Measurements from ENCODE around the gene TIMM10B. TPM values are rescaled to one million over a fixed set of nuclear protein-coding genes. Genes with fewer than 3 reads are reported as not detected.

TIMM10B gene
- total RNA-seq, 1 donor from 2014 or later = 37.5 TPM

DNA sequence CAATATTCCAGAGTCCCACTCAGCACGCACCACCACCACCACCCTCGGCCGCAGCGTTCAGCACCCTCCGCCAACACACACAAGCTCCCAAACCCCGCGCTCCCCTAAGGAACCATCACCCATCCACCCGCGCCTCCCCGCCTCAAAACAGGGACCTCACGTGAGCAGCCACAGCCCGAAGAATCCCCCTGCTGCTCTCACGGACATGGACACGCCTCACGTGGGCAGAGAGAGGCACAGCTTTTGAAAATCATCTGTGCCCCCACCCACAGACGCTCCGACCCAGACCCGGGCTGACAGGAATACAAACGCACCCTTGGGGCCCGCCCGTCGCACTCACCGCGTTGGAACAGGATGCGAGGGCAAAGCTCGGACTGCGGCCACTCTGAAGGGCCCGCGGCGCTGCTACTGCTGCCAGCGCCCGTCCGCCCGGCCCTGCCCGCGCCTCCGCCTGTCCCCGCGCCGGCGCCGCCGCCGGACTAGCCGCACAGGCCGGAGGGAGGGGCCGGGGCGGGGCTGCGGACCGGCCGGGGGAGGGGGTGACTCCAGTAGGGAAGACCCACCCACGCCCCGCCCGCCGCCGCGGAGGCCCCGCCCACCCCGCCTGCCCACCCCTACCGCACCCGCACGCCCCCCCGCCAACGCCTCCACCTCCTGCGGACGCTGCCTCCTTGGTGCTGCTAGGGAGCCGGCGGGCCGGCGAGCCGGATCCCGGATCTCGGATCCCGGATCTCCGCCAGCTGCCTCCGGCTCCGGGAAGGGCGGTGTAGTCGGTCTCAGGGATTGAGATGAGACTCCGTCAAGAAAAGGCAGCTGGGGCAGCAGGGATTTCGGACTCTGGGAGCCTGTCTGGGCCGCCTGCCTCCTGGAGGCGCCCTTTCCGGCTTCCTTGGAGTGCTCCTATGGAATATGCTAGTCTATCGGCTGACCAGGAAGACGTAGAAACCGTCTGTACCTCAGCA, 7.6 kb upstream of the TIMM10B start, which contains the start of gene TRIM3:
TSS of gene TRIM3 (minus strand) at position 491 of the 962 bp plus-strand sequence. CDS start 8,246 bp downstream, outside the sequence.
- Mint-ChIP-seq H3K9me3 (ENCODE audit: low read depth) (no peaks in the 10 kb centered on the region), H3K4me3 (ENCODE audit: low read depth) (peak within 1 kb of the TSS; percentile 82), H3K4me1 (ENCODE audit: low read depth) (peaks cover 16% of the 10 kb centered on the region), H3K36me3 (ENCODE audit: insufficient read depth) (peaks cover 9% of the 10 kb centered on the region), H3K27ac (peak within 1 kb of the TSS; percentile 94), H3K27me3 (peaks cover 10% of the 10 kb centered on the region)
- TF ChIP-seq, protein P1, sequence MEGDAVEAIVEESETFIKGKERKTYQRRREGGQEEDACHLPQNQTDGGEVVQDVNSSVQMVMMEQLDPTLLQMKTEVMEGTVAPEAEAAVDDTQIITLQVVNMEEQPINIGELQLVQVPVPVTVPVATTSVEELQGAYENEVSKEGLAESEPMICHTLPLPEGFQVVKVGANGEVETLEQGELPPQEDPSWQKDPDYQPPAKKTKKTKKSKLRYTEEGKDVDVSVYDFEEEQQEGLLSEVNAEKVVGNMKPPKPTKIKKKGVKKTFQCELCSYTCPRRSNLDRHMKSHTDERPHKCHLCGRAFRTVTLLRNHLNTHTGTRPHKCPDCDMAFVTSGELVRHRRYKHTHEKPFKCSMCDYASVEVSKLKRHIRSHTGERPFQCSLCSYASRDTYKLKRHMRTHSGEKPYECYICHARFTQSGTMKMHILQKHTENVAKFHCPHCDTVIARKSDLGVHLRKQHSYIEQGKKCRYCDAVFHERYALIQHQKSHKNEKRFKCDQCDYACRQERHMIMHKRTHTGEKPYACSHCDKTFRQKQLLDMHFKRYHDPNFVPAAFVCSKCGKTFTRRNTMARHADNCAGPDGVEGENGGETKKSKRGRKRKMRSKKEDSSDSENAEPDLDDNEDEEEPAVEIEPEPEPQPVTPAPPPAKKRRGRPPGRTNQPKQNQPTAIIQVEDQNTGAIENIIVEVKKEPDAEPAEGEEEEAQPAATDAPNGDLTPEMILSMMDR (IDR thresholded peaks at IDR 0.05; ENCODE audit: unreplicated experiment) = peak; percentile 3
- DNase-seq (ENCODE audit: low spot score, unreplicated experiment) = peak; percentile 84

DNA sequence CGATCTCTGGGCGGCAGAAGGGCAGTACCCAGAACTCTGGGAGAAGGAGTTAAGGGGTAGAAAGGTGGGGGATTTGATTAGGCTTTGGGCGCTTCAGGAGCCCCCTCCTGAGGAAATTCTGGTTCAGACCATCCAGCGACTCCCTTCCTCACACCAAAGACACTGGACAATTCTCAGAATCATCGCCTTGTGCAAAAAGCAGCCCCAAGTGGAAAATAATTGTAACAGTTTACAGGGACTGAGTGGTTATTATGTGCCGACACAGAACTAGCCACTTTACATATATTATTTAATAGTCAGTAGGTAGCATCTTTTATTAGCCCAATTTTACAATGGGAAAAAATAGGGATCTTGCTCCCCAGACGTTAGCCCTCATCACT, 6.9 kb upstream of the TIMM10B start:
- Mint-ChIP-seq H3K36me3 (ENCODE audit: insufficient read depth) (peaks cover 12% of the 10 kb centered on the region), H3K9me3 (ENCODE audit: low read depth) (no peaks in the 10 kb centered on the region), H3K4me1 (ENCODE audit: low read depth) (peaks cover 17% of the 10 kb centered on the region), H3K27me3 (peaks cover 10% of the 10 kb centered on the region), H3K4me3 (ENCODE audit: low read depth) (peak overlapping the region; percentile 82), H3K27ac (peak overlapping the region; percentile 94)
- DNase-seq (ENCODE audit: low spot score, unreplicated experiment) = no peak
- TF ChIP-seq, protein P1 (IDR thresholded peaks at IDR 0.05; ENCODE audit: unreplicated experiment) = no peak

DNA sequence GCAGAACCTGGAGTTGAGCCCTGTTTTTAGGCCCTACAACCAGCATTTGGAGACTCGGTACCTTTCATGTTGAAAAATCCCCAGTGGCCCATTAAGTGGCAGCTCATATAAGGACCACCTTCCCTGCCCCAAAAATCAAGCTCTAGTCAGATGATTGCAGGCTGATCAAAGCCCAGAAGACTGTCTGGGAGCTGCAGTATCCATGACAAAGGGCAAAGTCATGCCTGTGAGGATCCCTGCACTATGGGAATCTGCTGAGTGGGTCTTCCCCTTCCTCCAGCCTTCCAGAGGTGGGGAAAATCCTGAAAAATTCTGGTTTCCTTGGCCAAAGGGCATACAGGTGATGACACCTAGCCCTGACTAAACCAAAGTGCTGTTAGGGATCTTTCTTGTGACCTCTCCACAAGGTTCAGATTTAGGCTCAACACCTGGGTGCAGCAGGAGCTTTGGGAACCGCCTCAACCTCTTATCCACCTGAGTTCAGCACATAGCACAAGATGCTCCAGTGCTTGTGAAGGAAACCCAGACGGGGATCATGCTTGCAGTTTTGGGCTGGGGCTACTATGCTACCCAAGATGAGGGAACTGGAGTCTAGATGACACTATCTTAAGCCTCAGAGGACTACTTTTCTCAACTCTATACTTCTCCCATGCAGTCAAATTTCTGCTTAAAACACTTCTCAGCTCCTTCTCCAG, 6.3 kb upstream of the TIMM10B start:
- TF ChIP-seq, protein P1 (IDR thresholded peaks at IDR 0.05; ENCODE audit: unreplicated experiment) = no peak
- H3K27me3 Mint-ChIP-seq = peaks cover 10% of the 10 kb centered on the region
- H3K27ac Mint-ChIP-seq = no peak overlapping the region

DNA sequence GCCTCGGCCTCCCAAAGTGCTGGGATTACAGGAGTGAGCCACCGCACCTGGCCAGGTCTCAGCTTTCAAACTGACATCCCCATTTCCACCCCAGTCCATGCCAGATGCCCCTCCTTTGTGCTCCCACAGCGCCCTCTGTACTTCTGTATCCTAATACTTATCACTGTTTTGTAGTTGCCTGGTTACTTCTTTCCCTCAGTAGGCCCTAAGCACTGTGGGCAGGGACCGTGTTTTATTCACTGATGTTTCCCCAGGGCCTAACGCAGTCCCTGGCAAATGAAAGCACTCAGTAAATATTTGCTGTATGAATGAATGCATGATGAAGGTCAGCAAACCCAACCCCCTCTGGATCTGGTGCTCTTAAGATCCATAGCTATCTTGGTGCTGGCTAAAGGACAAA, 5.4 kb upstream of the TIMM10B start:
- H3K36me3 Mint-ChIP-seq (ENCODE audit: insufficient read depth) = peaks cover 12% of the 10 kb centered on the region
- DNase-seq (ENCODE audit: low spot score, unreplicated experiment) = no peak

More for the DNA sequence above, 6.3 kb upstream of the TIMM10B start:
- Mint-ChIP-seq H3K4me1 (ENCODE audit: low read depth) (peaks cover 19% of the 10 kb centered on the region), H3K36me3 (ENCODE audit: insufficient read depth) (peaks cover 12% of the 10 kb centered on the region), H3K4me3 (ENCODE audit: low read depth) (peak overlapping the region; percentile 82), H3K9me3 (ENCODE audit: low read depth) (no peaks in the 10 kb centered on the region)
- no peak for DNase-seq (ENCODE audit: low spot score, unreplicated experiment)

More for the DNA sequence above, 5.4 kb upstream of the TIMM10B start:
- TF ChIP-seq, protein P1 (IDR thresholded peaks at IDR 0.05; ENCODE audit: unreplicated experiment) = no peak
- H3K4me3 Mint-ChIP-seq (ENCODE audit: low read depth) = no peak overlapping the region
- no peaks in the 10 kb centered on the region for H3K9me3 Mint-ChIP-seq (ENCODE audit: low read depth)
- no peak overlapping the region for H3K27ac Mint-ChIP-seq
- H3K4me1 Mint-ChIP-seq (ENCODE audit: low read depth) = peaks cover 27% of the 10 kb centered on the region
- peaks cover 10% of the 10 kb centered on the region for H3K27me3 Mint-ChIP-seq

All from progenitor cell of endocrine pancreas (in vitro differentiated cells).